GM21360 (cell line): ENCODE measurements around the gene OSBPL5.

Source experiments
- ATAC-seq: cut with Tn5 transposase; IDR thresholded peaks from one replicate; pipeline ENCODE4 v1.9.1; 2021; ENCODE audit warnings: mild to moderate bottlenecking, moderate library complexity; ENCODE audit not compliant: unreplicated experiment

Gene OSBPL5

GRCh38 chr11:3165152-3165705 lies at the start of gene OSBPL5:
Gene OSBPL5 (minus strand): TSS chr11:3165310. CDS start chr11:3129148, 36,162 bp downstream.
- ATAC-seq: no peak

DNA sequence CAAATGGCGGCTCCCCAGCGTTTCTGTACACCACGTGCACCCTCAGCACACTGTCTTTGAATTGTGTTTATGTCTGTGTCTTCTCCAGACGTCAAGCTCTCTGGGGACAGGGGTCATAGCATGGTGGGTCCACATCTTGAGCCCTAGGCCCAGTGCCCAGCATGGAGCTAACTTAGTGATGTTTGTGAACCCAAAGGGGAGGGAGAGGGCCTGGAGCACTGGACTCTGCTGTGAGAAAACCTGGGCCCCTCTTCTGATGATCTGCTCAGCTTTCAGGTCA lies 49.2 kb upstream of the OSBPL5 start:
- no peak for ATAC-seq

- no peak for ATAC-seq
Observed at GRCh38 chr11:3213659-3214419, 48.7 kb upstream of the OSBPL5 start.

DNA sequence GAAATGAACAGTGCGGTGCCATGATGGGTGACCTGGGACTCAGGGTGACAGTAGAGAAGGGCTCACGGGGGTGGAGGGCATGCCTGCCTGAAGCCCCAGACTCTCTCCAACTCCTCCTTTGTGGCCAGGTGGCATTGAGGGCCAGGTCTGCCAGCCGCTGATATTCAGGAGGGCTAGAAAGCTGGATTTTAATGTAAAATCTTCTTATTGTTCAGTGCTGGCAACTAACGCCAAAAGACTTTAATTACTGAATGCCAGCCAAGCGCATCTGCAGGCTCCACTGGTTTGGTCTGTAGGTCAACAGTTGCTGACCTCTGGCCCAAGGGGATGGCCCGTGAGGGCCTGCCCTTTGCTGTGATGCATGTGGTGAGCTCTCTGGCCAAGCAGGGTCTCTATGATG lies 43.2 kb upstream of the OSBPL5 start:
- ATAC-seq: no peak

GRCh38 chr11:3207526-3208189 lies 42.5 kb upstream of the OSBPL5 start:
- no peak for ATAC-seq

DNA sequence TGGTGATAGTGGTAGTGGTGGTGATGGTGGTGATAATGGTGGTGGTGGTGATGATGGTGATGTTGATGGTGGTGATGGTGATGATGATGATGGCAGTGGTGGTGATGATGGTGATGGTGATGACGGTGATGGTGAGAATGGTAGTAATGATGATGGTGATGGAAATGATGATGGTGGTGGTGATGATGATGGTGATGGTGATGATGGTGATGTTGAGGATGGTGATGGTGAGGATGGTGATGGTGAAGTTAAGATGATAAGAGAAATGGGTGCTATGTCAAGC lies 41.8 kb upstream of the OSBPL5 start:
- ATAC-seq: no peak

GRCh38 chr11:3206156-3206921 lies 41.2 kb upstream of the OSBPL5 start:
- no peak for ATAC-seq

- ATAC-seq: no peak
Observed at GRCh38 chr11:3205261-3206155, 40.4 kb upstream of the OSBPL5 start.

- ATAC-seq: no peak
Observed at GRCh38 chr11:3204141-3205015, 39.3 kb upstream of the OSBPL5 start.

GRCh38 chr11:3203221-3204043 lies 38.3 kb upstream of the OSBPL5 start:
- no peak for ATAC-seq

DNA sequence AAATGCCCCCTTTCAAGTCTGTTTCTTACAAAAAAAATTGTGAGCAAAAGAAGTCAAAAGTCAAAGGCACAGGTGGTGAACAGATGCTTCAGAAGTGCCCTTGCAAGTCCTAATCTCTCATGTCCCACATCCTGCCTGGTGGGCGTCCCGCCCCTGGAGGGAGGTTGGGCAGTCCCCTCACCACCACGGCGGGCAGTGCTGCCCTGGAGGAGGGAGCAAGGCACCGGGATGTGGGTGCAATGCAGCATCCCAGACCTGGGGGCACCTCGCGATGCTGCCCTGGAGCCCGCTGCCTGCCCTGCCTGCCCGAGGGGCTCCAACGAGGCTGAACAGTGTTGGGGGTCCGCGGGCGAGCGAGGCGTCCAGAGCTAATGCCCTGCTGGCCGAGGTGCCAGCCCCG lies 37.6 kb upstream of the OSBPL5 start:
- no peak for ATAC-seq

DNA sequence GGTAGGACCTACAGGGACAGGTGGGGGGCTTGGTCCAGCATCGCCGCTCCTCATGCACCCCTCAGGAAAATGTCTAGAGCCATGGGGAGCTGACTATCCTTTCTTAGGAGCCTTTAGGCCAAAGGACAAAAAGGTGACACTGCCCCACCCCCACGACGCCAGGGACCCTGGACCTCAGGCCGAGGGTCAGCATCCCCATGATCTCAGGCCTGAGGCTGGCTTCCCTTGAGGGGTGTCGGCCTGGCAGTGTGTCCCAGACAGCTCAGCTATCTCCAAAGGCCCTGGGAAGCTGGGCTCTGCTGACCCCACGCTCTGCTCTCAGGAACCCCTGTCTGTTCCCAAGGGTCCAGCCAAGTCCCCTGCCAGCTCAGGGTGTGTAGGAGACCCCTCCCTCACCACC lies 37.2 kb upstream of the OSBPL5 start:
- no peak for ATAC-seq

DNA sequence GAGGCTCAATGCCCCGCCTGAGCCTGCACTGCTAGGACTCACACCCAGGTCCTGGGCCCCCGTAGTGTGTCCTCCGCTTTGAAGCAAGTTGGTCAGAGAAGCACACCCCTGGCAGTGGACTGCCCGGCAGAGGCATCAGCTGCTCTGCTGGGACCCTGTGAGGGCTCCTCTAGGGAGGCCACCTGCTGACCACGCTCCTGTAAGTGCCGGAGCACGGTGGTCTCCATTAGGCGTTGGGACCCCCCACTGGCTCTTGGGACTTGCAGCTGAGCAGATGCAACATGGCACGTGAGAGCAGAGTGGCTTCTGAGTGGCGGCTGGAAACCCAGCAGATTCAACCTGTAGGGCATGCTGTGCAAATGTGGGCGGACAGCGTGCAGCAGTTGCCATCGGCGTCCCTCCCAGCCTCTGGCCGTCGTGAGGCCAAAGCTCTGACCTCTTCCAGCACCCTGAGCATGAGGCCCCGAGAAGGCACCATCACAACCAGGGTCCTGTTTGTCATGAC lies 36.6 kb upstream of the OSBPL5 start:
- no peak for ATAC-seq

DNA sequence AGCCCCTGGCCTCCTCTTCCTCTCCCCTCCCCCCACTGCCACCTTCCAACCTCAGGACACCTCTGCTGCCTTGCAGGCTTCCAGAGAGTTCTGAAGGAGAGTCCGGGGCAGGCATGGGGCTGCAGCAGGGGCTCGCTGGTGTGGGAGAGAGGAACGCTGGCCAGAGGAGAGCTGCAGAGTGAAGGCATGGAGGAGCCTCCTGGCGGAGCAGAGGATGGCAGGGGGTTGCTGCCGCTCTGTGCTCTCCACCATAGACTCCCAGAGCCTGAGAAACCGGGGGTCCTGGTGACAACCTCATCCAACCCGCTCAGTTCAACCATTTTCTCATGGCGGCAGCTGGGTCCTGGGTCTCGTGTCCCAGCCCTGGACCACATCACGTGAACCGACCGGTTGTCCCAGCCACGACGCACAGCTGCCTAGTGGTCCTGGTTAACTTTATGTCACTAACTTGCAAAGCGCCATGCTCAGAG lies 36.0 kb upstream of the OSBPL5 start:
- ATAC-seq: no peak

DNA sequence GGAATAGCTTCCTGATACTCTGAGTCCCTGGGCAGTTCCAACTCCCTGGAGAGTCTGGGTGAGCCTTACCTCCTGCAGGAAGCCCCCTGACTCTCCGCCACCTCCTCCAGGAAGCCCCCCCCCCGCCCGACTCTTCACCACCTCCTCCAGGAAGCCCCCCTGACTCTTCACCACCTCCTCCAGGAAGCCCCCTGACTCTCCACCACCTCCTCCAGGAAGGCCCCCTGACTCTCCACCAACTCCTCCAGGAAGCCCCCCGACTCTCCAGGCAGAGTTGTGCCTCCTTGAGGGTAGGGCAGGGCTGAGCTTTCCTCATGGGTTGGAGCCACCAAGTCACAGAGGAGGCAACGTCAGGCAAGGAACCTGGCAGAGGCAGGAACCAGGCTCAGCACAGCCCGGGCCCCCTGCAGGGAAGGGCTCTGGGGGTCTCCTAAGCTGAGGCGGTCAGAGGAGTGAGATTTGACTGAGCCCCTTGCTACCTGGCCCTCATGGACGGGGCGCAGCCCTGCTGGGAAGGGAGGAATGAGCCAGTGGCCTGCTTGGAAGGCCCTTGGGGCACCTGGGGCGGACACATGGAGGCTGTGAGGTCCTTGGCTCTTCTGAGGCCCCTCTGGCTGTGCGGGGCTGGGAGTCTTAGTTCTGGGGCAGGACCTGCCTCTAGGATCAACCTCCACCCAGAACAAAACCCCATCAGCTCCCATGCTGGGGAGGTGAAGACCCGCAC lies 35.4 kb upstream of the OSBPL5 start:
- no peak for ATAC-seq

GRCh38 chr11:3199537-3200295 lies 34.6 kb upstream of the OSBPL5 start:
- no peak for ATAC-seq

- ATAC-seq: no peak
Observed at GRCh38 chr11:3198815-3199214, 33.7 kb upstream of the OSBPL5 start.
